ENCODE measurements around the gene GREM2. TPM values are rescaled to one million over a fixed set of nuclear protein-coding genes. Genes with fewer than 3 reads are reported as not detected.

Gene GREM2
- total and polyA plus RNA-seq, 10 of the 15 experiments (the other 5 are each of a cell fraction or from before 2014, with no cell fraction given), result not detected

- in situ Hi-C loops (cut with MboI) (no loop called here), intact Hi-C loops (cut with micrococcal nuclease; ENCODE audit: unreplicated experiment) (no loop called here)
- no peak for TF ChIP-seq ZNF384 (IDR thresholded peaks at IDR 0.05; ENCODE audit: borderline replicate concordance, low read depth, low read length)
- TF ChIP-seq, protein P1, sequence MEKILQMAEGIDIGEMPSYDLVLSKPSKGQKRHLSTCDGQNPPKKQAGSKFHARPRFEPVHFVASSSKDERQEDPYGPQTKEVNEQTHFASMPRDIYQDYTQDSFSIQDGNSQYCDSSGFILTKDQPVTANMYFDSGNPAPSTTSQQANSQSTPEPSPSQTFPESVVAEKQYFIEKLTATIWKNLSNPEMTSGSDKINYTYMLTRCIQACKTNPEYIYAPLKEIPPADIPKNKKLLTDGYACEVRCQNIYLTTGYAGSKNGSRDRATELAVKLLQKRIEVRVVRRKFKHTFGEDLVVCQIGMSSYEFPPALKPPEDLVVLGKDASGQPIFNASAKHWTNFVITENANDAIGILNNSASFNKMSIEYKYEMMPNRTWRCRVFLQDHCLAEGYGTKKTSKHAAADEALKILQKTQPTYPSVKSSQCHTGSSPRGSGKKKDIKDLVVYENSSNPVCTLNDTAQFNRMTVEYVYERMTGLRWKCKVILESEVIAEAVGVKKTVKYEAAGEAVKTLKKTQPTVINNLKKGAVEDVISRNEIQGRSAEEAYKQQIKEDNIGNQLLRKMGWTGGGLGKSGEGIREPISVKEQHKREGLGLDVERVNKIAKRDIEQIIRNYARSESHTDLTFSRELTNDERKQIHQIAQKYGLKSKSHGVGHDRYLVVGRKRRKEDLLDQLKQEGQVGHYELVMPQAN (conservative IDR thresholded peaks at IDR 0.05), result no peak
- TF ChIP-seq TBL1XR1 (IDR thresholded peaks at IDR 0.05; ENCODE audit: low read depth, low read length), result no peak
- no peak for TF ChIP-seq WRNIP1 (IDR thresholded peaks at IDR 0.05; ENCODE audit: borderline replicate concordance, low read depth, low read length)
- no peak for TF ChIP-seq RELA (IDR thresholded peaks at IDR 0.05; ENCODE audit: borderline replicate concordance, partially characterized antibody)
- no peaks in the 10 kb centered on the region for H3K36me3 ChIP-seq (ENCODE audit: control insufficient read depth in 2 of 2, insufficient read depth in 2 of 2, low read length in 1 of 2)
- SMC1A ChIA-PET (ENCODE audit: uncharacterized antibody, unreplicated experiment), result interaction anchor here (3.0 kb wide), 1 partner anchor 155 kb away, joined by 17 read pairs; no protein-coding TSS in a partner anchor
- H4K20me1 ChIP-seq (ENCODE audit: control insufficient read depth, insufficient read depth), result no peaks in the 10 kb centered on the region
- H3K4me3 ChIP-seq, result no peak overlapping the region
- CTCF ChIA-PET, result no interaction called here
- no peaks in the 10 kb centered on the region for H3K9me3 ChIP-seq (replicated peaks; ENCODE audit: control insufficient read depth, insufficient read depth, low read length)
- WGBS (ENCODE audit: insufficient coverage, insufficient replicate concordance, low lambda C conversion rate, missing lambda C conversion rate), result 49% methylated on average over 6 of the region's 6 CpGs
- H3K4me1 ChIP-seq (ENCODE audit: control insufficient read depth, insufficient read depth, low read length), result no peaks in the 10 kb centered on the region
- H3K27ac ChIP-seq (ENCODE audit: control insufficient read depth, insufficient read depth), result no peak overlapping the region
- no peak overlapping the region for H2AFZ ChIP-seq (ENCODE audit: control insufficient read depth, low read depth, low read length)
- no peak overlapping the region for H3K4me2 ChIP-seq (ENCODE audit: control insufficient read depth, insufficient read depth)
- no peak for ATAC-seq
- H3K27me3 ChIP-seq (replicated peaks in 1 of 2; ENCODE audit: control insufficient read depth in 2 of 2, insufficient read depth in 2 of 2, low read length in 1 of 2), result peaks cover 0 to 2% of the 10 kb centered on the region in 2 experiments; a peak in 1 of 4 replicates
- no peak overlapping the region for H3K9ac ChIP-seq (ENCODE audit: control insufficient read depth, insufficient read depth, low read length)
- POLR2A ChIA-PET, result no interaction called here
- no peaks in the 10 kb centered on the region for H3K79me2 ChIP-seq (ENCODE audit: control insufficient read depth, insufficient read depth, low read length)
- no TSS peak for BruUV-seq (replicated peaks)
- no peak for DNase-seq (ENCODE audit: low read depth, low spot score)
- RAD21 ChIA-PET (ENCODE audit: unreplicated experiment), result interaction anchor here (3.1 kb wide), 1 partner anchor 156 kb away, joined by 30 read pairs; no protein-coding TSS in a partner anchor
- no peak for FAIRE-seq
These were observed 1.3 kb downstream of the GREM2 start for GRCh38 chr1:240610636-240611035.

Measured in GM12878 (cell line).